HG02852 (cell line): ENCODE data around the gene SLC28A3.
"Not testable (repeated sequence)": the region's sequence is repeated elsewhere in the genome, so short reads cannot be mapped to it uniquely, and the experiment has no call there.

Experiments used
- ATAC-seq: cut with Tn5 transposase; IDR thresholded peaks from one replicate; pipeline ENCODE4 v1.9.1; 2021; ENCODE audit warnings: mild to moderate bottlenecking, moderate library complexity; ENCODE audit not compliant: unreplicated experiment

SLC28A3 gene

GRCh38 chr9:84340535-84340934 lies at the start of gene SLC28A3:
TSS of gene SLC28A3 (minus strand) at chr9:84340758. CDS start at chr9:84340633, 125 bp downstream.
- no peak for ATAC-seq

- ATAC-seq: not testable (repeated sequence)
Measured at GRCh38 chr9:84390254-84390653, 49.7 kb upstream of the SLC28A3 start.

GRCh38 chr9:84387821-84388220 lies 47.3 kb upstream of the SLC28A3 start:
- no peak for ATAC-seq

GRCh38 chr9:84386753-84387152 lies 46.2 kb upstream of the SLC28A3 start:
- no peak for ATAC-seq

GRCh38 chr9:84385386-84386040 lies 45.0 kb upstream of the SLC28A3 start:
- ATAC-seq: no peak

GRCh38 chr9:84384617-84385016 lies 44.1 kb upstream of the SLC28A3 start:
- no peak for ATAC-seq

- no peak for ATAC-seq
Measured at GRCh38 chr9:84383178-84383577, 42.6 kb upstream of the SLC28A3 start.

GRCh38 chr9:84382720-84383119 lies 42.2 kb upstream of the SLC28A3 start:
- ATAC-seq: no peak

- no peak for ATAC-seq
Measured at GRCh38 chr9:84381508-84381907, 41.0 kb upstream of the SLC28A3 start.

- no peak for ATAC-seq
Measured at GRCh38 chr9:84379740-84380139, 39.2 kb upstream of the SLC28A3 start.

GRCh38 chr9:84375954-84376353 lies 35.4 kb upstream of the SLC28A3 start:
- ATAC-seq: no peak

- no peak for ATAC-seq
Measured at GRCh38 chr9:84374516-84374915, 34.0 kb upstream of the SLC28A3 start.

GRCh38 chr9:84374013-84374412 lies 33.5 kb upstream of the SLC28A3 start:
- ATAC-seq: no peak

- no peak for ATAC-seq
Measured at GRCh38 chr9:84371737-84372136, 31.2 kb upstream of the SLC28A3 start.

GRCh38 chr9:84368601-84369000 lies 28.0 kb upstream of the SLC28A3 start:
- ATAC-seq: no peak

- ATAC-seq: not testable (repeated sequence)
Measured at GRCh38 chr9:84367726-84368125, 27.2 kb upstream of the SLC28A3 start.

- ATAC-seq: no peak
Measured at GRCh38 chr9:84366683-84367082, 26.1 kb upstream of the SLC28A3 start.

GRCh38 chr9:84364894-84365490 lies 24.4 kb upstream of the SLC28A3 start:
- ATAC-seq: not testable (repeated sequence)

- no peak for ATAC-seq
Measured at GRCh38 chr9:84361645-84362044, 21.1 kb upstream of the SLC28A3 start.

- ATAC-seq: no peak
Measured at GRCh38 chr9:84357275-84357674, 16.7 kb upstream of the SLC28A3 start.

GRCh38 chr9:84354035-84354434 lies 13.5 kb upstream of the SLC28A3 start:
- no peak for ATAC-seq

GRCh38 chr9:84349671-84350070 lies 9.1 kb upstream of the SLC28A3 start:
- ATAC-seq: no peak

- no peak for ATAC-seq
Measured at GRCh38 chr9:84343111-84343521, 2.6 kb upstream of the SLC28A3 start.
